GM12874 (cell line): Measurements from ENCODE around the gene CLPX.
A peak's percentile ranks its signal among the peaks of the same experiment; 100 is the strongest.

Source experiments
- CTCF ChIP-seq: IDR thresholded peaks from 2 replicates; pipeline ENCODE4 v1.5.1; 2011; ENCODE audit warnings: low read depth, mild to moderate bottlenecking, control low read depth, low read length, moderate library complexity; ENCODE audit not compliant: insufficient read depth

Gene CLPX

DNA sequence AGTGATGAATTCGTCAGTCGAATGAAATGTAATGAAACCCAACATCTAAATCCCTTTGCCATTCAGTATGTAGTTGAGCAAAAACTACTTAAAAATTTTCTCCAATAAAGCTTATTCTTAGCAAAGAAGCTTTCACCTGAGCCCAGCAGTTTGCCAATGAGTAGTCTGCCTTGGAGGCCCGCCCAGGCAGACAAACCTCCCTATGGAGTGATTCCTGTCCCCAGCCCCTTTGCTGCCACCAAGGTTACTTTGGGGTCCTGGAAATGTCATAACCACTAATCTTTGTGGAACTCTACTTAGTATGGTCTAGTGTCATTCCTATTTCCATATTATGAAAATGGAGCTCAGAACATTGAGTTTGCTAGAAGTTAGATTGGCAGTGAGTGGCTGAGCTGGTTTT is 82.2 kb downstream of the CLPX start:
- no peak for TF ChIP-seq CTCF

DNA sequence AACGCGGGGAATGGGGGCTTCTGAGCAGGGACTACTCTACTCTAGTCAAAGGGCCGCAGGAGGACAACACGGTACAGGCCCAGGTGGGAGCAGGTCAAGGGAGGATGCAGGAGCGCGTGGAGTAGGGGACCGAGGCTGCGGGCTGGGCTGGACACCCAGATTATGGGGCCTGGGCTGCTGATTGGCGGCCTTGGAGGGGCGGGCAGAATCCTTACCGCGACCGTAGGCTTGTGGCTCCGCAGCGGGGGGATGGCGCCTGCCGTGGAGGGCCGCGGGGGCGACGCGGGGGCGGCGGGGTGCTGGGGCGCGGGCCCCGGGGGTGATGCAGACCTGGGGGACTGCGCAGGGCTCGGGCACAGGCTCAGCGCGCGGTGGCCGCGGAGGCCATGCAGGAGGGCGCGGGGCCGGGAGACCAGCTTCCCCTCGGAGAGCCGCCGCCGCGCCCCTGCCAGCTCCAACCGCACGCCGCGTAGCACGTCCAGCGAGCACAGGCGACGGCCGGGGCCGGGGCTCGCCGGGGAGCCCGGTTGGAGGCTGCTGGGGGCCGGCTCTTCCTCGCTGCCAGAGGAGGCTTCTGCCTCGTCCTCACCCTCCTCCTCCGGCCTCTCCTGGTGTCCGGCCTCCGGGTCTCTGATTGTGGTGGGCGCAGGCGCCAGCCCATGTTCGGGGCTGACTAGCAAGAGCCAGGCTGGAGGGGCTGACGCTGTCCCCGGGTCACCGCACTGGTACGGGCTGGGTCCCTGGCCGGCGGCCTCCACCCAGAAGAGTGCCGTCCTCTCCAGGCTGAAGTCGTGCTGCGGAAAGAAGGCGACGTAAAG is 83.0 kb downstream of the CLPX start:
- no peak for TF ChIP-seq CTCF

GRCh38 chr15:65101411-65101890 is 83.7 kb downstream of the CLPX start:
- peak; percentile 74 for TF ChIP-seq CTCF

DNA sequence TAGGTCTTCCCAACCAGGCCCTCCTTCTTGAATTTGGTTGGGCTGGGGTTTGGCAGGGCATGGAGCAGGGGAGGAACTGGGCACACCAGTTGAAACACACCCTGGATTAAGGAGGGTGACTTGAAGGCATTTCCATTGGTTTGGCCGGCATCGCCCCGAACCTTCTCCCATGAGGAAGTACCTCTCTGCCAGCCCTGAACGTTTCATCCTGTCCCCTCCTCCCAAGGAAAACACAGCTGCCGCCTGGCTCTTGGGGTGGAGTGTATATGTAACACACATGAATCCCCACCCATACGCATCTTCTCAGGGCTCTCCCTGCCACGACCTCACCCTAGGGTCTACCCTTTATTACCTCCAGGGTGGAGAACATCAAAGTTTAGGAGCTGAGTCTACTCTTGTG is 84.7 kb downstream of the CLPX start:
- no peak for TF ChIP-seq CTCF

GRCh38 chr15:65099336-65099735 is 85.8 kb downstream of the CLPX start:
- no peak for TF ChIP-seq CTCF
